Astrocyte (in vitro differentiated cells and primary cell): ENCODE data around the gene IPO11. TPM values are rescaled to one million over a fixed set of nuclear protein-coding genes. Genes with fewer than 3 reads are reported as not detected.

Source experiments
- DNase-seq: peaks from one replicate; pipeline ENCODE4 v3.0.0-alpha.2; 2010; ENCODE audit warnings: low read depth
- FAIRE-seq: peaks from 2 replicates; lab custom pipeline; 2011; peaks lifted over from hg19 to GRCh38; lab: Jason Lieb, UNC
- H2AFZ ChIP-seq: 2 replicates; pipeline ENCODE4 v1.6.0; 2012; ENCODE audit warnings: low read depth, low read length, inconsistent platforms
- H3K27ac ChIP-seq: 2 replicates; pipeline ENCODE4 v1.5.1; 2011; ENCODE audit warnings: low read depth, low read length, inconsistent platforms
- H3K27me3 ChIP-seq: 2 replicates; pipeline ENCODE4 v1.6.0; 2011; ENCODE audit warnings: low read length, inconsistent platforms; ENCODE audit not compliant: insufficient read depth
- H3K36me3 ChIP-seq: 2 replicates; pipeline ENCODE4 v1.5.1; 2011; ENCODE audit warnings: low read length, inconsistent platforms; ENCODE audit not compliant: insufficient read depth
- H3K4me1 ChIP-seq: 2 replicates; pipeline ENCODE4 v1.5.1; 2011; ENCODE audit warnings: low read length, inconsistent platforms; ENCODE audit not compliant: insufficient read depth
- H3K4me2 ChIP-seq: 2 replicates; pipeline ENCODE4 v1.6.0; 2012; ENCODE audit warnings: low read length, inconsistent platforms
- H3K4me3 ChIP-seq: 2 replicates; pipeline ENCODE4 v1.5.1; 2011; ENCODE audit warnings: low read depth, mild to moderate bottlenecking, low read length, inconsistent platforms; ENCODE audit not compliant: insufficient read depth
- H3K79me2 ChIP-seq: 2 replicates; pipeline ENCODE4 v1.6.0; 2012; ENCODE audit warnings: mild to moderate bottlenecking, low read length, inconsistent platforms; ENCODE audit not compliant: insufficient read depth
- H3K9ac ChIP-seq: 2 replicates; pipeline ENCODE4 v1.6.0; 2012; ENCODE audit warnings: mild to moderate bottlenecking, low read length, inconsistent platforms
- H3K9me3 ChIP-seq: 2 replicates; pipeline ENCODE4 v1.5.1; 2012; ENCODE audit warnings: low read depth, mild to moderate bottlenecking, low read length, inconsistent platforms; ENCODE audit not compliant: insufficient read depth
- H4K20me1 ChIP-seq: 2 replicates; pipeline ENCODE4 v1.6.0; 2012; ENCODE audit warnings: low read length, inconsistent platforms; ENCODE audit not compliant: insufficient read depth
- H3K27ac Mint-ChIP-seq: one replicate; pipeline ENCODE4 v1.8.0; 2021; ENCODE audit warnings: mild to moderate bottlenecking, mixed read lengths; ENCODE audit not compliant: unreplicated experiment
- H3K27me3 Mint-ChIP-seq: one replicate; pipeline ENCODE4 v1.8.0; 2021; ENCODE audit warnings: low read depth, mixed read lengths; ENCODE audit not compliant: unreplicated experiment
- H3K36me3 Mint-ChIP-seq: one replicate; pipeline ENCODE4 v1.8.0; 2021; ENCODE audit warnings: low read depth, mixed read lengths; ENCODE audit not compliant: unreplicated experiment
- H3K4me1 Mint-ChIP-seq: one replicate; pipeline ENCODE4 v1.8.0; 2021; ENCODE audit warnings: low read depth, mixed read lengths; ENCODE audit not compliant: unreplicated experiment
- H3K4me3 Mint-ChIP-seq: one replicate; pipeline ENCODE4 v1.8.0; 2021; ENCODE audit warnings: mild to moderate bottlenecking, moderate library complexity, mixed read lengths; ENCODE audit not compliant: unreplicated experiment
- H3K9me3 Mint-ChIP-seq: one replicate; pipeline ENCODE4 v1.8.0; 2021; ENCODE audit warnings: mild to moderate bottlenecking, mixed read lengths; ENCODE audit not compliant: unreplicated experiment
- EZH2 ChIP-seq: IDR thresholded peaks from 2 replicates; pipeline ENCODE4 v1.6.1; 2012; ENCODE audit warnings: mild to moderate bottlenecking, low read length, inconsistent platforms; ENCODE audit not compliant: insufficient read depth
- total RNA-seq: library from RNA; stranded (reverse); gene quantifications from 2 replicates; pipeline ENCODE4 v1.2.1, GENCODE V29; 2021
- TF ChIP-seq, protein P1 (sequence below): IDR thresholded peaks from 2 replicates; pipeline ENCODE4 v1.5.1; 2011; ENCODE audit warnings: low read depth, mild to moderate bottlenecking, inconsistent platforms, low read length, moderate library complexity; ENCODE audit not compliant: insufficient read depth

The IPO11 gene
- total RNA-seq, 1 donor from 2014 or later: 31.7 TPM

DNA sequence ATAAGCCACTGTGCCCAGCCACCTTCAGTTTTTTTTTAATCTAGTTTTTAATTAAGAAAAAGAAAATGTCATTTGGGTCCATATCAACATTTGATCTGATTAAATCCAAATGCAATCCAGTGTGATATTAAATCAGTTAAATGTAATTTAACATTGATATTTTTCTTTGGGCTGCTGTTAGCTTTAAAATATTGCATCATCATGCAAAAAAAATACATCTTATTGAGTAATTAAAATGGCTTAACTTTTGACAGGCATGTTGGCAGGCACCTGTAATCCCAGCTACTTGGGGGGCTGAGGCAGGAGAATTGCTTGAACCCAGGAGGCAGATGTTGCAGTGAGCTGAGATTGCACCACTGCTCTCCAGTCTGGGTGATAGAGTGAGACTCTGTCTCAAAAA is 143.4 kb downstream of the IPO11 start:
- no peak for FAIRE-seq
- Histone ChIP-seq H2AFZ (no peak overlapping the region), H3K79me2 (no peaks in the 10 kb centered on the region), H3K4me1 (no peaks in the 10 kb centered on the region), H3K4me3 (no peak overlapping the region), H3K27me3 (no peaks in the 10 kb centered on the region), H4K20me1 (no peaks in the 10 kb centered on the region), H3K9me3 (no peaks in the 10 kb centered on the region), H3K9ac (no peak overlapping the region), H3K36me3 (no peaks in the 10 kb centered on the region), H3K4me2 (no peak overlapping the region), H3K27ac (no peak overlapping the region)
- Mint-ChIP-seq H3K4me1 (no peaks in the 10 kb centered on the region), H3K36me3 (peaks cover 2% of the 10 kb centered on the region), H3K9me3 (no peaks in the 10 kb centered on the region), H3K27ac (no peak overlapping the region), H3K4me3 (no peak overlapping the region), H3K27me3 (no peaks in the 10 kb centered on the region)
- no peak for DNase-seq
- TF ChIP-seq, protein P1, sequence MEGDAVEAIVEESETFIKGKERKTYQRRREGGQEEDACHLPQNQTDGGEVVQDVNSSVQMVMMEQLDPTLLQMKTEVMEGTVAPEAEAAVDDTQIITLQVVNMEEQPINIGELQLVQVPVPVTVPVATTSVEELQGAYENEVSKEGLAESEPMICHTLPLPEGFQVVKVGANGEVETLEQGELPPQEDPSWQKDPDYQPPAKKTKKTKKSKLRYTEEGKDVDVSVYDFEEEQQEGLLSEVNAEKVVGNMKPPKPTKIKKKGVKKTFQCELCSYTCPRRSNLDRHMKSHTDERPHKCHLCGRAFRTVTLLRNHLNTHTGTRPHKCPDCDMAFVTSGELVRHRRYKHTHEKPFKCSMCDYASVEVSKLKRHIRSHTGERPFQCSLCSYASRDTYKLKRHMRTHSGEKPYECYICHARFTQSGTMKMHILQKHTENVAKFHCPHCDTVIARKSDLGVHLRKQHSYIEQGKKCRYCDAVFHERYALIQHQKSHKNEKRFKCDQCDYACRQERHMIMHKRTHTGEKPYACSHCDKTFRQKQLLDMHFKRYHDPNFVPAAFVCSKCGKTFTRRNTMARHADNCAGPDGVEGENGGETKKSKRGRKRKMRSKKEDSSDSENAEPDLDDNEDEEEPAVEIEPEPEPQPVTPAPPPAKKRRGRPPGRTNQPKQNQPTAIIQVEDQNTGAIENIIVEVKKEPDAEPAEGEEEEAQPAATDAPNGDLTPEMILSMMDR: no peak
- TF ChIP-seq EZH2: no peak

DNA sequence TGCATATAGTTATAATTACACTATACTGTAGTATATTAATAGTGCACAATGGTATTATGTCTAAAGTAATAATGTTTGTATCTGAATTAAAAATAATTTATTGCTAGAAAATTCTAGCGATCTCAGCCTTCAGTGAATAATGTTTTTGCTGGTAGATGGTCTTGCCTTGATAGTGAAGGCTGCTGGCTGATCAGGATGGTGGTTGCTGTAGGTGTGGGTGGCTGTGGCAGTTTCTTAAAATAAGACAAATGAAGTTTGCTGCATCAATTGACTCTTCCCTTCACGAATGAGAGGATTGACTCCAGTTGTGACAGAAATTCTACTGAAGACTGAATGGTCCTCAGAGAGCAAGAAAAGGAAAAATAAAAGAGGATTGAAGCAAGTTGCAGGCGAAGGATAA is 146.4 kb downstream of the IPO11 start:
- H3K9me3 Mint-ChIP-seq: no peaks in the 10 kb centered on the region
- no peak for FAIRE-seq
- H3K27ac Mint-ChIP-seq: no peak overlapping the region
- no peaks in the 10 kb centered on the region for H3K4me1 Mint-ChIP-seq
- Histone ChIP-seq H4K20me1 (no peaks in the 10 kb centered on the region), H3K9me3 (no peaks in the 10 kb centered on the region), H2AFZ (no peak overlapping the region), H3K9ac (no peak overlapping the region), H3K79me2 (no peaks in the 10 kb centered on the region), H3K27me3 (no peaks in the 10 kb centered on the region), H3K4me3 (no peak overlapping the region), H3K4me1 (no peaks in the 10 kb centered on the region), H3K27ac (no peak overlapping the region), H3K36me3 (peaks cover 3% of the 10 kb centered on the region), H3K4me2 (no peak overlapping the region)
- TF ChIP-seq, protein P1: no peak
- no peak for TF ChIP-seq EZH2
- DNase-seq: no peak
- H3K36me3 Mint-ChIP-seq: peaks cover 4% of the 10 kb centered on the region
- H3K4me3 Mint-ChIP-seq: no peak overlapping the region
- no peaks in the 10 kb centered on the region for H3K27me3 Mint-ChIP-seq

DNA sequence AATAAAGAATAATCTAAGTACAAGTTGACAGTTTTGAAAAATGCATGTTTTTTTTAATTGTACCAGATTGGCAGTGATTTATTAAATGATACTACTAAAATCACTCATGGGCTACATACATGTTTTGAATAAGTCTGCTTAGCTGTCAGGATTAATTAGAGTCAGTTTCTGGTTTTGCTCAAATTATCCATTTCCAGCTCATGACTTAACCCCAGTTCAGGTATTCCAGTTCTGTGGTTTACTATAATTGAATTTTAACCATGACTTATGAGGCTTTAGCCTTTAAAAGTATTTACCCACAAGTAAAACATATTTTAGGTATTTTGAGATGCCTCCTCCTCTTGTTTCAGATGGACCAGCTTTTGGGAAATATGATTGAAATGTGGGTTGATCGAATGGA is 148.2 kb downstream of the IPO11 start:
- H3K9me3 ChIP-seq: no peaks in the 10 kb centered on the region
- peak; percentile 13 for DNase-seq
- H3K27me3 ChIP-seq: no peaks in the 10 kb centered on the region
- H3K4me2 ChIP-seq: no peak overlapping the region
- TF ChIP-seq, protein P1: no peak
- TF ChIP-seq EZH2: no peak
- no peak overlapping the region for H3K4me3 ChIP-seq
- Mint-ChIP-seq H3K9me3 (peaks cover under 1% of the 10 kb centered on the region), H3K36me3 (peaks cover 8% of the 10 kb centered on the region), H3K4me1 (no peaks in the 10 kb centered on the region), H3K27ac (no peak overlapping the region), H3K4me3 (no peak overlapping the region), H3K27me3 (no peaks in the 10 kb centered on the region)
- no peaks in the 10 kb centered on the region for H3K79me2 ChIP-seq
- no peak overlapping the region for H2AFZ ChIP-seq
- H4K20me1 ChIP-seq: no peaks in the 10 kb centered on the region
- H3K36me3 ChIP-seq: peaks cover 6% of the 10 kb centered on the region
- H3K4me1 ChIP-seq: no peaks in the 10 kb centered on the region
- FAIRE-seq: no peak
- no peak overlapping the region for H3K9ac ChIP-seq
- no peak overlapping the region for H3K27ac ChIP-seq
